ENCODE data around the gene SLFN5.

SLFN5 gene

GRCh38 chr17:35291802-35292201 is 48.9 kb downstream of the SLFN5 start:
- Mint-ChIP-seq H3K9me3 (peaks cover 11% of the 10 kb centered on the region), H3K27ac (no peak overlapping the region), H3K36me3 (ENCODE audit: low read depth) (no peaks in the 10 kb centered on the region), H3K4me1 (no peaks in the 10 kb centered on the region), H3K27me3 (ENCODE audit: low read depth) (peaks cover 15% of the 10 kb centered on the region), H3K4me3 (no peak overlapping the region)
- TF ChIP-seq CTCF (IDR thresholded peaks at IDR 0.05; ENCODE audit: unreplicated experiment in 3 of 3): no peak

- Mint-ChIP-seq H3K9me3 (peaks cover 20% of the 10 kb centered on the region), H3K4me3 (no peak overlapping the region), H3K27ac (no peak overlapping the region), H3K36me3 (ENCODE audit: low read depth) (no peaks in the 10 kb centered on the region), H3K27me3 (ENCODE audit: low read depth) (peaks cover 21% of the 10 kb centered on the region), H3K4me1 (no peaks in the 10 kb centered on the region)
- TF ChIP-seq CTCF (IDR thresholded peaks at IDR 0.05; ENCODE audit: unreplicated experiment in 3 of 3): no peak
Observed at GRCh38 chr17:35293151-35293847, 50.4 kb downstream of the SLFN5 start.

GRCh38 chr17:35294756-35295155 is 51.9 kb downstream of the SLFN5 start:
- no peak for TF ChIP-seq CTCF (IDR thresholded peaks at IDR 0.05; ENCODE audit: unreplicated experiment in 3 of 3)
- Mint-ChIP-seq H3K36me3 (ENCODE audit: low read depth) (no peaks in the 10 kb centered on the region), H3K4me1 (no peaks in the 10 kb centered on the region), H3K9me3 (peaks cover 31% of the 10 kb centered on the region), H3K27me3 (ENCODE audit: low read depth) (peaks cover 21% of the 10 kb centered on the region), H3K4me3 (no peak overlapping the region), H3K27ac (peak overlapping the region in 1 of 3 experiments; percentile 44)

GRCh38 chr17:35295686-35296085 is 52.8 kb downstream of the SLFN5 start:
- Mint-ChIP-seq H3K27me3 (ENCODE audit: low read depth) (peaks cover 21% of the 10 kb centered on the region), H3K27ac (peak overlapping the region in 2 of 3 experiments; percentile 44 to 48), H3K9me3 (peaks cover 32% of the 10 kb centered on the region), H3K36me3 (ENCODE audit: low read depth) (no peaks in the 10 kb centered on the region), H3K4me1 (no peaks in the 10 kb centered on the region), H3K4me3 (no peak overlapping the region)
- no peak for TF ChIP-seq CTCF (IDR thresholded peaks at IDR 0.05; ENCODE audit: unreplicated experiment in 3 of 3)

GRCh38 chr17:35297666-35298065 is 54.8 kb downstream of the SLFN5 start:
- Mint-ChIP-seq H3K36me3 (ENCODE audit: low read depth) (no peaks in the 10 kb centered on the region), H3K27me3 (ENCODE audit: low read depth) (peaks cover 15% of the 10 kb centered on the region), H3K4me1 (no peaks in the 10 kb centered on the region), H3K27ac (no peak overlapping the region), H3K4me3 (no peak overlapping the region), H3K9me3 (peaks cover 40% of the 10 kb centered on the region)
- TF ChIP-seq CTCF (IDR thresholded peaks at IDR 0.05; ENCODE audit: unreplicated experiment in 3 of 3): no peak

GRCh38 chr17:35298639-35299038 is 55.8 kb downstream of the SLFN5 start:
- H3K4me1 Mint-ChIP-seq: no peaks in the 10 kb centered on the region
- H3K9me3 Mint-ChIP-seq: peaks cover 47% of the 10 kb centered on the region
- H3K36me3 Mint-ChIP-seq (ENCODE audit: low read depth): no peaks in the 10 kb centered on the region
- H3K27ac Mint-ChIP-seq: no peak overlapping the region
- TF ChIP-seq CTCF (IDR thresholded peaks at IDR 0.05; ENCODE audit: unreplicated experiment in 3 of 3): no peak
- no peak overlapping the region for H3K4me3 Mint-ChIP-seq
- peaks cover 15% of the 10 kb centered on the region for H3K27me3 Mint-ChIP-seq (ENCODE audit: low read depth)
